HTR-8/SVneo (cell line): Measurements from ENCODE around the gene SGCA.

Experiments used
- DNase-seq: peaks from one replicate; pipeline ENCODE4 v3.0.0; 2011; ENCODE audit warnings: low spot score, mixed read lengths; ENCODE audit not compliant: insufficient read length
- FAIRE-seq: peaks from 2 replicates; lab custom pipeline; 2011; peaks lifted over from hg19 to GRCh38; lab: Jason Lieb, UNC

The SGCA gene

DNA sequence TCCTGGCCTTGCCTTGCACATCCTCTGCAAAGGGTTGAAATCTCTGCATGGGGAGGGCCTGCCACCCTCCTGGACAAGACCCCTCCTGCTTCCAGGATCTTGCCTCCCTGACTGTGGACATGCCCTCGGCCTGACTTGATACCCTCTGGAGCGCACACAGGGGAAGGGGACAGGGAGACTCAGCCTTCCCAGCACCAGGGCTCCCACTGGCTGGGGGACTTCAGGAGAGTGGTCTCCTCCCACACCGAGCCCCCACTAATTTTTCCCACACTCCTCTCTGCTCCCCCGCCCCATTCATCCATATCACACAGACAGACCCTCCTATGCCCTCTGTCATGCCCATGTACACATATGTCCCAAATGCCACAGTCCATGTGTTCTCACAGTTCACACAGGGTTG is 14.3 kb downstream of the SGCA start:
- FAIRE-seq: peak; percentile 74
- DNase-seq: no peak

DNA sequence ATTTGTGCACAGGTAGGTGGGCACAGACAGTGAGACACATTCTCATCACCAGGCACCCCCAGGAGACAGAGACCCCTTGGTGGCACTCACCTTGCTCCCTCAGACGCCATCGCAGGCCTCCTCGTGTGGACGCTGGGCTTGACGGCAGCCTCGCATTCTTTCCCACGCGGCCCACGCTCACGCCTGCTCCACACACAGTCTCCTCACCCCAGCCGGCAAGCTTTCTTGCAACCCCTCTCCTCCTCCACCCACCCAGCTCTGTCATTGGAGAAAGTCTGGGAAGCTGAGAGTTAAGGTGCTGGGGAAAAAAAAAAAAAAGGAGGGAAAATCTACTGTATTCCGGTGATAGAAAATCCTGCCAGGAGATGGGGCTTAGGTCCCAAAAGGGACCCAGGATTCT is 14.8 kb downstream of the SGCA start:
- no peak for DNase-seq
- FAIRE-seq: no peak

DNA sequence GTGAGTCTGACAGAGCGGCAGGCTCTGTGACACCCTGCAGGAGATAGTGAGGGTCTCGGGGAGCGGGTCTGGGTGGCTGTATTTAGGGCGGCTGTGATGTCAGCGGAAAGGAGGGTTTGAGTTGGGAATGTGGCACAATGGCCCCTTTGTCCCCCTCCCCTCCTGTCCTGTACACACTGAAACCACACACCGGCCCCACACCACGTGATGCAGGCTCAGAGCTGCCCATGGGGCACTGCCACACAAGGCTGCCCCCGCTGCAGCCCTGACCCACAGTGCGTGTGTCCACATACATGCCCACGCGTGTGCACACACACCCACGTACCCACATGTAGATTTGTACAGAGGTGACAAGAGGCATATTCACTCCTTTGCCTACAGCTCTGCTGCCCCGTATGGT is 15.3 kb downstream of the SGCA start:
- FAIRE-seq (peak; percentile 74), DNase-seq (no peak)

DNA sequence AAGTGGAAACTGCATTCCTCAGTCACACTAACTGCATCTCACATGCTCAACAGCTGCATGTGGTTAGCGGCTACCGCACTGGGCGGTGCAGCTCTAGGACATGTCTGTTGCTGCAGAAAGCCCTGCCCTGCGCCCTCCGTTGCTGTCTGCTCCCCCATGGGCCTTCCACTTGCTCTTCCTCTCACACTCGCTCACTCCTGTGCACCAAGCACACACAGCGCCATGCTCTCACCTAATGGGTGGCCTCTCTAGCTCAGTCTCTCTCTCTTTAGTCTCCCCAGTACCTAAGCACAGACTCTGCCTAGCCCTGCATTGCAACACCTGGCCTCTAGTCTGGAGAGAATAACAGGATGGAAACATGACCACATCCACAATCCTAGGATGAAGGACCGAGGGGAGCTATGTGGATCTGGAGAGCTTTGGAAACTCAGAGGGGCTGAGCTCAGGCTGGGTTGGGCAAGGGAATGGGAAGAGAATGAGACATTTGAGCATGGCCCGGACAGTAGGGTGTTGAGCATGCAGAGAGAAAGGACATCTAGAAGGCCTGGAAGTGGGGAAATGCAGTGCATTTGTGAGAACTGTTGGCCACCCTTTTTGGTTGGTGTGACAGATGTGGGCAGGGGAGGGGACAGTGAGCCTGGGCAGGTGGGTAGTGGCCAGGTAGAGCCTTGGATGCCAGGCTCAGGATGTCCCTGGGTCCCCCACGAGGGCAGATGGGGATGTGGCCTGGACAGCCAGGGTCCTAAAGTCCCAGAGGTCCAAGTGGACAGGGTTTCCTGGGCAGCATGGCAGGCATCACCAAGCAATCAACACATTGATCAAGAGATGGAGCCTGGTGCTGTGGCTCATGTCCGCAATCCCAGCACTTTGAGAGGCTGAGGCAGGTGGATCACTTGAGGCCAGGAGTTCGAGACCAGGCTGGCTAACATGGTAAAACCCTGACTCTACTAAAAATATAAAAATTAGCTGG is 16.1 kb downstream of the SGCA start:
- DNase-seq (no peak), FAIRE-seq (no peak)

DNA sequence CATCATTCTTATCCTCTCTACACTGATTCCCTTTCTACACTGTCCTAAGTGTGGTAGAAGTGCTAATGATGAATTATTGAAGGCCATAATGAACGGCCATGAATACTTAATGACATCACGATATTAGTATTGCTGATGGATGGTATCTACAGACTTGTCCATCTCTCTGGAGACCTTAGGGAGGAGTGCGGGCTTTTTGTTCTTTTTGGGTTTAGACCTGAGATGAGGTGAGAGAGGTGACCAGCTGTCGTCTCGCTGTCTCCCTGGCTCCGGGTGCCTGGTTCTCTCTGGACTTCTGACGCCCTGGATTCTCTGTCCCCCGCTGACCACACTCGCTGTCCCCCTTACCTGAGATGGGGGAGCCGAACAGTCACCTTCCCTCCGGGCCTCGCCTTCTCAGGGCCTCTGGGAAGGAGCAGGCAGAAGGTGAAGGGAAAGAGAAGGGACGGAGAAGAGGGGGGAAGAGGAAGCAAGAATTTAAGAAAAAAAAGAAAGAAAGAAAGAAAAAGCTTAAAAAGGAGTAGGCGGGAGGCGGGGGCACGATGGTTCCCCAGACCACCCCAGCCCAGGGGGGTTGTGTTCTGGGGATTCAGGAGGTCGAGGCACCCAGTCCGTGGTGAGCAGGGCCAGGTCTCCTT is 17.1 kb downstream of the SGCA start:
- peak; percentile 9 for FAIRE-seq

DNA sequence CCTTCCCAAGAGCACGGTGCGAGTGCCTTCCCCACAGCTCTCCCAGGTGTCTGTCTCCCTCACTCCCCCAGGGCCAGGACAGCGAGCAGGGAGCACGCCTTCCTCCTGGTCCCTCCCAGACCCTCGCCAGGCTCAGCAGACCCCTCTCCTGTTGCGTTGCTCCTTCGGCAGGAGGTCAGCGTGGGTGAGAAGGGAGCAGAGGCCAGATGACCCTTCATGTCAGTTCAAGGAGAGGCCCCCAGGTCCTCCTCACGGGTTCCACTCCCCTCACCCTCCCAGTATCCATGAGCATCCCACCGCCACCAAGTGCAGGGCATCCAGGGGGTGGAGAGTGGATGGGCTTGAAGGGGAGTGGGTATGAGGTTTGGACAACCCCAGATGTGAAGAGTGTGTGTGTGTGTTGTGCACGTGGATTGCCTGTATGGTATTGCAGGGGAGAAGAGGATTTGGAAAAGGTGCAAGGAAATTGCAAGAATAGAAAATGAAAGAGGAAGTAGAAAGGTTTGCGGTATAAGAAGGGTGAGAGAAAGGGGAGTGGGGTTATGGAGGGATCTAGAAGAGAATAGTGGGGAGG is 17.7 kb downstream of the SGCA start:
- FAIRE-seq: peak; percentile 54
- no peak for DNase-seq

More for the DNA sequence above, 17.1 kb downstream of the SGCA start:
- DNase-seq: no peak

DNA sequence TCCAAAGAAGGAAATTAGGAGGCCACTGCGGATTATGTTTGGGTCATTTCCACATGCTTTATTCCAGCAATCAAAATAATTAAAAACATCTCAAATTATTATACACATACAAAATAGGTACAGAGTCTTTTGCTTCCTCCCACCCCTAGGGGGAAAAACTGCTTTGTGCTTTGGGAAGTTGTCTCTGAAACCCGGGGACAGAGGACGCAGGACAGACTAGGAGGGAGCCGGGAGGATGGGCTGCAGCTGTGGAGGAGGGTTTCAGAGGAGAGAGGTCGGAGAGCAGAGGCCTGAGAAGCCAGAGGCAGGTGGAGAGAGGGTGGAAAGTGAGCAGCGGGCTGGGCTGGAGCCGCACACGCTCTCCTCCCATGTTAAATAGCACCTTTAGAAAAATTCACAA is 18.3 kb downstream of the SGCA start:
- DNase-seq (no peak), FAIRE-seq (no peak)

DNA sequence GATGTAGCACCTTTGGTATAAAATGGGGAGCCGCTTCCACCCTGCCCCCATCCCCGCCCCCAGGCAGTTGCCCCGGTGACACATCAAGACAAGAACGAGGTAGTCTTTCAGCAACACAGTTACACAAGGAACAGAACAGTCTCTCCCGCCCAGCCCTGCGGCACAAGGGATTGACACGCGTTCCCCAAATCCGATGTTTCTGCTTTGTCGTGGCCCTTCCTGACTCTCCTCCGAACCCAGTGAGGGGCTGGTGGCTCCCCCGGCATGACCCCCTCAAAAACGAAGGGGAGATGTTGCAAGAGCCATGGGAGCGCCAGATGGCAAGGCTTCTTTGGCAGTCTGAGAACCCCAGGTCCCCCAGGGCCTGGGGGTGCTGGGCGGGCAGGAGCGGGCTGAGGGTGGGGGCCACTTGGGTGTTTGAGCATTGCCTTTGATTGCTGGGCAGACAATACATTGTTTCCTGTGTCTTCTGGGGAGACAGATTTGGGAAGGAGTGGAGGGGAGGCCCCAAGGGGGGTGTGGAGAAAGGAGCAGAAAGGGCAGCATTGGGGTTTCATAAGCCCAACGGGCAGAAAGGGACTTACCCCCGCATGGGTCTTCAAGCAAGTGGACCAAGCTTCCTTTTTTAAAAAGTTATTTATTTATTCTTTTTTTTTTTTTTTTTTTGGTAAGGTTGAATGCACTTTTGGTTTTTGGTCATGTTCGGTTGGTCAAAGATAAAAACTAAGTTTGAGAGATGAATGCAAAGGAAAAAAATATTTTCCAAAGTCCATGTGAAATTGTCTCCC is 19.0 kb downstream of the SGCA start:
- FAIRE-seq: no peak

DNA sequence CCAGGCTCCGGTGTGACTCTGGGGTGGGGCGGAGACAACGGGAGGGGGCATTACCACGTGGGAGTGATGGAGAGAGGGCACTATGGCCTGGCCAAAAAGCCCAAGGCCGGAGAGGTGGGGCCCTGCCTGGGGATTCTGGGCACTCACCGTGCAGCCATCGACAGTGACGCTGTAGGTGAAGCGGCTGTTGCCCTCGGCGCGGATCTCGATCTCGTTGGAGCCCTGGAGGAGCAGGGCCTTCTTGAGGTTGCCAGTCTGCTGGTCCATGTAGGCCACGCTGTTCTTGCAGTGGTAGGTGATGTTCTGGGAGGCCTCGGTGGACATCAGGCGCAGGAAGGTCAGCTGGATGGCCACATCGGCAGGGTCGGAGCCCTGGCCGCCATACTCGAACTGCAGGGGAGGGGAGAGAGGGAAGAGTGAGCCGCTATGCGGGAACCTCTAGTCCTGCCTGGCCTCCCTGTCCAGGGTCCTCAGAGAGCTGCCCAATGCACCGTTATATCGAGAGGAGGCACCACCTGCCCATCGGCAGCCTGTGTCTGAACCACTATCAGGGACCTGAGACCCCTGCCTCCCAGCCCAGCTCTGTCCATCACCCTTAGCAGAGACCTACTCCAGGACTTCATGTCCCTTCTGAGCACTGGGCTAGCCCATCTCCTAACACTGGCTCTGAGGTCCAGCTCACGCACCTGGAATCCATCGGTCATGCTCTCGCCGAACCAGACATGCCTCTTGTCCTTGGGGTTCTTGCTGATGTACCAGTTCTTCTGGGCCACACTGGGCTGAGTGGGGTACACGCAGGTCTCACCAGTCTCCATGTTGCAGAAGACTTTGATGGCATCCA is 20.0 kb downstream of the SGCA start:
- FAIRE-seq (peak; percentile 70), DNase-seq (no peak)

More for the DNA sequence above, 19.0 kb downstream of the SGCA start:
- no peak for DNase-seq

DNA sequence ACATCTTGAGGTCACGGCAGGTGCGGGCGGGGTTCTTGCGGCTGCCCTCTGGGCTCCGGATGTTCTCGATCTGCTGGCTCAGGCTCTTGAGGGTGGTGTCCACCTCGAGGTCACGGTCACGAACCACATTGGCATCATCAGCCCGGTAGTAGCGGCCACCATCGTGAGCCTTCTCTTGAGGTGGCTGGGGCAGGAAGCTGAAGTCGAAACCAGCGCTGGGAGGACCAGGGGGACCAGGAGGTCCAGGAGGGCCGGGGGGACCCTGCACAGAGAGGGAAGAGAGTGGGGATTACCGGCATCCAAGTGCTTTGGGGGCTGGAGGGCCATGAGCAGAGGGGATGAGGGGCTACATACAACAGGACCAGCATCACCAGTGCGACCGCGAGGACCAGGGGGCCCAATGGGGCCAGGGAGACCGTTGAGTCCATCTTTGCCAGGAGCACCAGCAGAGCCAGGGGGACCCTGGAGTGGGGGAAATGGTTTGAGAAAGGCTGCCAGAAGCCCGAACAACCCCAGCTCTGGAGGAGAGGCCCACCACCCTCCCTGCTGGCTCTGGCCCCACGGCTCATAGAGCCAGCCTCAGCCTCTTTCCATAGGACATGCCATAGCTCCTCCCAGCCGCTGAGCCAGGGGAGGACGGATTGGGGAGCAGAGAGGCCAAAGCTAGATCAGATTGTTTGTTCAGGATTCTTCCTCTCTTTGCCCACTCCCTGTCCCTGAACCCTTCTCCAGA is 21.0 kb downstream of the SGCA start:
- DNase-seq: no peak
- FAIRE-seq: no peak

DNA sequence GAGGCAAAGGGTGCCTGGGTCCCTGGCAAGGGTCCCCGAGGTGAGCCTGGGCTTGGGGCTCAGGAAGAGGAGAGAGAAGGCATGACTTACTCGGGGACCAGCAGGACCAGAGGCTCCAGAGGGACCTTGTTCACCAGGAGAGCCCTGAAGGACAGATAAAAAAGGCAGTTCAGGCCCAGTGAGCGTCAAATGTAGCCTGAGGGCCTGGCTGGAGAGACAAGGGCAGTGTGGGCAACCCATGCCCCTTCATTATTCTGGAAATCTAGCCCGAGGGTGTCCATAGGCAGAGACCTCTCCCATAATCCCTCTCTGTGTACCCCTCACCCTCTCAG is 21.6 kb downstream of the SGCA start:
- no peak for FAIRE-seq
- DNase-seq: no peak

DNA sequence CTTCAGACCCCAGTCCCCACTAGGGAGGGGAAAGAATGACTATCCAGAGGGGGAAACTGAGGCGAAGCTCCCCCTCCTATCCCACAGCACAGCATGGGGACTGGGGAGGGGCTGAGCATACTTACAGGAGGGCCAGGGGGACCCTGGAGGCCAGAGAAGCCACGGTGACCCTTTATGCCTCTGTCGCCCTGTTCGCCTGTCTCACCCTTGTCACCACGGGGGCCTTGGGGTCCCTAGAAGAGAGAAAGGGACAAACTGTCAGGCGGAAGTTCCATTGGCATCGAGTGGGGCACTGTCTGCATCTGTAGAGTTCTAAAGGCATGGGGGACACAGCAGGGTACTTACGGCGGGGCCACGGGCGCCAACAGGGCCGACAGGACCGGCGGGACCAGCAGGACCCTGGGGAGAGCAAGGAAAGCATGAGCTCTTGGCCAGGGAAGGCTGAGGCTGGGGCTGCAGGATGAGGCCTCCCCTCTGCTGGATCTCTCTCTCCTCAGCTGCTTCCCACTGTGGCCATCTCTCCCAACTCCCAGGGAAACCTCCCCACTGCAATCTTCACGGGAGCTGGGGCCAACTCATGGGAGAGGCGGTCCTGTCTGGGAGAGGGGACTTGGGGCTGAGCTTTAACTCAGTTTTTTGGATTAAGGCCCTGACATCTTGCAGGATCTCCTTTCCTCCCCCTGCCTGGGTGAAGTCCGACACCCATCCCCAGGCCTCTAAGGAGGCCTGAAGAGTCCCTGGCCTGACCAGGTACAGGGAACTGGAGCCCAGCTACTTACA is 22.1 kb downstream of the SGCA start:
- DNase-seq (no peak), FAIRE-seq (no peak)

DNA sequence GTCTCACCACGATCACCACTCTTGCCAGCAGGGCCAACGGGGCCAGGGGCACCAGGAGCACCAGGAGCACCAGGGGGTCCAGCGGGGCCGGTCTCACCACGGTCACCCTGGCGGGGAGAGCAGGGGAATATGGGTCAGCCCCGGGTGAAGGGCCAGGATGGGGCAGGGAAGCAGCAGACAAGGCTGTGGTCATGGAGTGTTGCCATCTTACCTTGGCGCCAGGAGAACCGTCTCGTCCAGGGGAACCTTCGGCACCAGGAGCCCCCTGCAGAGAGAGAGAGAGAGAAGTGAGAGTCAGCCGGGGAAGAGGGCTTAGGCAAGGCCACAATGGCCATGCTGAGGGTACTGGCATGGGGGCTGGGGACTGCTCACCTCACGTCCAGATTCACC is 22.7 kb downstream of the SGCA start:
- FAIRE-seq: peak; percentile 9

DNA sequence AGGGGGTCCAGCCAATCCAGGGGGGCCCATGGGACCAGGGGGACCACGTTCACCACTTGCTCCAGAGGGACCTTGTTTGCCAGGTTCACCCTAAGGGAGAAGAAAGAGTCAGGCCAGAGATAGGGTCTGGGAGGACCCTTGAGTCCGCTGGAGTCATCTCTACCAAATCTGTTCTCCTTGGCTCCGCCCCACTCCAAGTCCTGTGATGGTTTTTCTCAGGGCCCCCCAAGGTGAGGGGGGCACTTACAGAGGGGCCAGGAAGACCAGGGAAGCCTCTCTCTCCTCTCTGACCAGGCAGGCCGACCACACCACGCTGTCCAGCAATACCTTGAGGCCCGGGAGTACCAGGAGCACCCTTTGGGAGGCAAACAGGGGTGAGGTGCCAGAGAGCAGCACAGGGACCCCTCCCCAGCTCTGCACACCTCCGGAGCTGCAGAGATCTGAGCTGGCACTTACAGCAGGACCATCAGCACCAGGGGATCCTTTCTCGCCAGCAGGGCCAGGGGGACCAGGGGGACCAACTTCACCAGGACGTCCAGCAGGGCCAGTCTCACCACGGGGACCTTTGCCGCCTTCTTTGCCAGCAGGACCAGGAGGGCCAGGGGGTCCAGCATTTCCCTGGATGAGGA is 23.2 kb downstream of the SGCA start:
- DNase-seq (no peak), FAIRE-seq (no peak)

More for the DNA sequence above, 22.7 kb downstream of the SGCA start:
- DNase-seq: no peak

DNA sequence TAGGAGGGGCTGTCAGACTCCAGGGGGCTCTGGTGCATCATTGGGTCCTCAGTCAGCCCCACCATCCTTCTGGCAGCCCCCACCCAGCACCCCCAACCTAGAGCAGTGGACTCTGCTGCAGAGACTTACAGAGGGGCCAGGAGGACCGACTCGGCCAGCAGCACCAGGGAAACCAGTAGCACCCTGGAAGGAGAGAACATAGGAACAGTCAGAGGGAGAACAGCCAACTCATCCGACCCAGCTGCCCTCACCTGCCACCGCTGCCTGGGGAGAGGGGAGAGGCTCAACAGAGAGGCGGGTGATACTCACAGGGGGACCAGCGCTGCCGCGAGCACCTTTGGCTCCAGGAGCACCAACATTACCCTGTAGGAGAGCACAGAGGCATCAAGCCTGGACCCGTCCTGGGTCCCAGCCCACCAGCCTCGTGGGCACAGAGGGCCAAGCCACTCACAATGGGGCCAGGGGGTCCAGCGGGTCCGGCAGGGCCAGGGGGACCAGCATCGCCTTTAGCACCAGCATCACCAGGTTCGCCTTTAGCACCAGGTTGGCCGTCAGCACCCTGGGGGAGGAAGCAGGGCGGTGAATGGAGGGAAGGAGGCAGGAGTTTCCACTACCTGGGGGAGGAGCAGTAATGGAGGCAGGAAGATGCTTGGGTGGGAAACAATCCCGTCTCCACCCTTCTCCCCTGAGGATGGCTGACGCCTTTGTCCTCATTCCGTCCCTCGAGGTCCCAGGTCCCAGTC is 23.9 kb downstream of the SGCA start:
- DNase-seq: no peak
- no peak for FAIRE-seq

DNA sequence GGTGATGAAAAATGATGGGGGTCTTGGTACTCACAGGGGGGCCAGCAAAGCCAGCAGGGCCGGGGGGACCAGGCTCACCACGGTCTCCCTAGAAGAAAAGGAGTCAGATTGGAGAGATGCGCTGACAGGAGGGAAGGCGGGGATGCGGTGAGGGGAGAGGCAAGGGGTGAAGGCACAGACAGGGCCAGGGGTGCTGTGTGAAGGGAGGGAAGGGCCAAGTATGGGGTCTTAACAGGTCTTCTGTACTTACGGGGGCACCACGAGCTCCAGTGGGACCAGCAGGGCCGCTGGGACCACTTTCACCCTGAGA is 24.4 kb downstream of the SGCA start:
- FAIRE-seq (no peak), DNase-seq (no peak)

DNA sequence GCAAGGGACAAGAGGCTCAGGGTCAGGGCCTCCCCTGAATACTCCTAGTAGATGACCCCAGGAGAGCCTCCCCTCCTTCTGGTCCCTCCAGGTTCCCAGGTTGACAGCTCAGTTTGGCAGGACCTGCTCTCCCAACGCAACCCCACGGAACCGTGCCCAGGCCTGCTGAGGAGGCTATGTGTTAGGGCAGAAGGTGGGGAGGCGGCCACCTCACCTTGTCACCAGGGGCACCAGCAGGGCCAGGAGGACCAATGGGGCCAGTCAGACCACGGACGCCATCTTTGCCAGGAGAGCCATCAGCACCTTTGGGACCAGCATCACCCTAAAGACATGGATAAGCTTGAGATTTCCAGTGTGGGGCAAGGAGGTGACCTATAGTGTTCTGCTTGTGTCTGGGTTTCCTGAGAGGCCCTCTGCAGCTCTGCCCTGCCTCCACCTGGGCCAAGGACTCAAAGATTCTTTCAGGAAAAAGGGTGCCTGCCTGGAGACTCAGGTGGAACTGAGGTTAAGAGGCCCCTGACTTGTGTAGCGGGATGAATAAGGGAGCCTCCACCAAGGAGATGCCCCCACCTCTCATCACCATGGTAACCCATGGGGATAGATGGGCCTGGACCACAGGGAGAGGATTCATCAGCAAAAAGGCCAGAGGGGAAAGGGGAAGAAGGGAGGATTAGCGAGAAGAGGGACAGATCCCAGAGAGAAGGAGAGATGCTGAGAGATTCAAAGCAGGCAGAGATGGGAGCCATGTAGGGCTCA is 25.0 kb downstream of the SGCA start:
- DNase-seq (no peak), FAIRE-seq (no peak)
